ENCODE data around the gene CTNNAL1. TPM values are rescaled to one million over a fixed set of nuclear protein-coding genes. Genes with fewer than 3 reads are reported as not detected.

The CTNNAL1 gene
- total RNA-seq, 4 donors from 2014 or later, result 66.3 to 111 (median 83.1) TPM

- Histone ChIP-seq H3K27ac (peak overlapping the region in 2 of 4 donors; percentile 14 to 24), H3K36me3 (peaks cover 0 to 13% of the 10 kb centered on the region in 2 donors)
- TF ChIP-seq POLR2AphosphoS5 (IDR thresholded peaks at IDR 0.05) (no peak), POLR2A (IDR thresholded peaks at IDR 0.05) (no peak), EP300 (IDR thresholded peaks at IDR 0.05) (no peak), CTCF (IDR thresholded peaks at IDR 0.05) (no peak)
Observed at GRCh38 chr9:108967916-108968315, 45.4 kb downstream of the CTNNAL1 start.

GRCh38 chr9:108963459-108964143 is 49.7 kb downstream of the CTNNAL1 start:
- WGBS, 2 donors (ENCODE audit: low coverage in 1 of 2), result 62 to 71% methylated on average over 3 to 4 of the region's 4 CpGs
- no peaks in the 10 kb centered on the region for H3K9me3 ChIP-seq
- H3K27me3 ChIP-seq, result no peaks in the 10 kb centered on the region
- peaks cover 0 to 25% of the 10 kb centered on the region in 2 donors for H3K36me3 ChIP-seq
- H3K4me1 ChIP-seq, result peaks cover 0 to 21% (median 6%) of the 10 kb centered on the region in 3 donors
- TF ChIP-seq EP300 (IDR thresholded peaks at IDR 0.05) (no peak), POLR2AphosphoS5 (IDR thresholded peaks at IDR 0.05) (no peak), CTCF (IDR thresholded peaks at IDR 0.05) (no peak), POLR2A (IDR thresholded peaks at IDR 0.05) (no peak)
- ATAC-seq, result no peak
- no peak overlapping the region for H3K27ac ChIP-seq
- H3K4me3 ChIP-seq, result no peak overlapping the region

More at GRCh38 chr9:108967916-108968315, 45.4 kb downstream of the CTNNAL1 start:
- ATAC-seq, result no peak
- Histone ChIP-seq H3K4me1 (peaks cover 0 to 23% (median 9%) of the 10 kb centered on the region in 3 donors), H3K9me3 (no peaks in the 10 kb centered on the region), H3K4me3 (no peak overlapping the region), H3K27me3 (no peaks in the 10 kb centered on the region)

- H3K9me3 ChIP-seq, result no peaks in the 10 kb centered on the region
- no peak for ATAC-seq
- 80 to 93% methylated on average over 2 of the region's 2 CpGs for WGBS, 2 donors (ENCODE audit: low coverage in 1 of 2)
Observed at GRCh38 chr9:108961151-108961550, 52.1 kb downstream of the CTNNAL1 start.

GRCh38 chr9:108960331-108960730 is 53.0 kb downstream of the CTNNAL1 start:
- ATAC-seq, result no peak

More at GRCh38 chr9:108961151-108961550, 52.1 kb downstream of the CTNNAL1 start:
- Histone ChIP-seq H3K27me3 (no peaks in the 10 kb centered on the region), H3K27ac (peak overlapping the region in 1 of 4 donors; percentile 4), H3K36me3 (peaks cover 0 to 23% of the 10 kb centered on the region in 2 donors), H3K4me1 (peaks cover 0 to 10% (median 0%) of the 10 kb centered on the region in 3 donors), H3K4me3 (no peak overlapping the region)
- TF ChIP-seq POLR2A (IDR thresholded peaks at IDR 0.05) (no peak), EP300 (IDR thresholded peaks at IDR 0.05) (no peak), CTCF (IDR thresholded peaks at IDR 0.05) (no peak)

More at GRCh38 chr9:108960331-108960730, 53.0 kb downstream of the CTNNAL1 start:
- TF ChIP-seq POLR2AphosphoS5 (IDR thresholded peaks at IDR 0.05) (no peak), EP300 (IDR thresholded peaks at IDR 0.05) (no peak), POLR2A (IDR thresholded peaks at IDR 0.05) (no peak), CTCF (IDR thresholded peaks at IDR 0.05) (no peak)
- Histone ChIP-seq H3K36me3 (peaks cover 0 to 23% of the 10 kb centered on the region in 2 donors), H3K4me3 (no peak overlapping the region), H3K9me3 (no peaks in the 10 kb centered on the region), H3K27ac (peak overlapping the region in 1 of 4 donors; percentile 5), H3K27me3 (no peaks in the 10 kb centered on the region), H3K4me1 (peaks cover 0 to 10% (median 0%) of the 10 kb centered on the region in 3 donors)
- 28 to 64% methylated on average over 5 to 6 of the region's 6 CpGs for WGBS, 2 donors (ENCODE audit: low coverage in 1 of 2)
